BE2C (cell line): ENCODE data around the gene ARHGAP30.
A peak's percentile ranks its signal among the peaks of the same experiment; 100 is the strongest.

Source experiments
- DNase-seq: peaks from one replicate; pipeline ENCODE4 v3.0.0-alpha.2; 2020
- H3K27me3 ChIP-seq: fragments of 250-450 bp; sonication (Bioruptor Pico); 2 replicates; pipeline ENCODE4 v1.5.1; 2020; ENCODE audit warnings: mild to moderate bottlenecking
- H3K36me3 ChIP-seq: fragments of 250-450 bp; sonication (Bioruptor Pico); 2 replicates; pipeline ENCODE4 v1.5.1; 2020; ENCODE audit warnings: mild to moderate bottlenecking
- H3K4me1 ChIP-seq: fragments of 250-450 bp; sonication (Bioruptor Pico); 2 replicates; pipeline ENCODE4 v1.5.1; 2020
- H3K4me3 ChIP-seq: 2 replicates; pipeline ENCODE4 v1.5.1; 2011; ENCODE audit warnings: low read depth, low read length
- H3K9me3 ChIP-seq: fragments of 250-450 bp; sonication (Bioruptor Pico); 2 replicates; pipeline ENCODE4 v1.5.1; 2020
- CTCF ChIP-seq: IDR thresholded peaks from 2 replicates; pipeline ENCODE4 v1.5.1; 2012; ENCODE audit warnings: mild to moderate bottlenecking, low read depth, low read length

The ARHGAP30 gene

DNA sequence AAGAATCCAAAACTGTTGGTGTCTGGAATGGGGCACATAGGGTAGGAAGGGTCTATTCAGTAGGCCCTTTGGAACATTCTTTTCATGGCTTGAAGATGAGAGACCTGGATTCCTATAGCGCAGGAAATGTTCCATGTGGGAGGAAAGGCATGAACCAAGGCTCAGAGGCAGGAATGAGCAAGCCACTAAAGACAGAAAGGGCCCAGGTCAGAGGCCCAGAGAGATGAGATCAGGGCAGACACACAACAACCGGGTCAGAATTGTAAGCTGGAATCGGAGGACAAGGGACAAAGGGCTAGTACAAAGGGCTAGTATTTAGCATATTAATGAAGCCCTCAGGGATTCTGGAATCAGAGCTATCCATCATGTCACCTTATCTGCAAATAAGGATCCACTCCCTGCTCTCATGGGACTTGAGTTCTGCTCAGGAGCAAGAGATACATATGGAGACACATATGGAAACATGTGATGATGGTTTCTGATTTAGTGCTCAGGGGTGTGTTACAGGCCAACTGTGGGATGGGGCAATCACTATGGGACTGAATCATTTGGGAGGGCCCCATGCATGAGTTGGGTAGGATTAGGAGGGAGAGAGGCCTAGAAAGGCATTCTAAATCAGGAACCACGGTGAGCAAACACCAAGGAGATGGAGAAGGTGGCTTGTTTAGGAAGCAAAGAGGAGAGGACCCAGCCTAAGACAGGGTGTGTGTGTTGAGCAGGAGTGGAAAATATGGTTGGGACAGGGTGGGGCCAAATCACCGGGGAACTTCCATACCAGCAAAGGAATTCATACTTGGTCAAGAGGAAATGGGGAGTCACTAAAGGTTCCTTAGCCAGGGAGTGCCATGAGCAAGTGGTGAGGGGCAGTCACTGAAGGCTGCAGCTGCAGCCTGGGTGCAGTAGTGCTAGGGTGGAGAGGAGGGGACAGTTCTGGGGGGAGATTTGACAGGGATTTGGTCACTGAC lies 11.0 kb upstream of the ARHGAP30 start:
- no peak for TF ChIP-seq CTCF
- no peak for DNase-seq
- Histone ChIP-seq H3K4me3 (no peak overlapping the region), H3K4me1 (peaks cover 5% of the 10 kb centered on the region), H3K36me3 (no peaks in the 10 kb centered on the region), H3K27me3 (no peaks in the 10 kb centered on the region), H3K9me3 (no peaks in the 10 kb centered on the region)

- Histone ChIP-seq H3K4me3 (no peak overlapping the region), H3K36me3 (no peaks in the 10 kb centered on the region), H3K9me3 (no peaks in the 10 kb centered on the region), H3K4me1 (peaks cover 5% of the 10 kb centered on the region), H3K27me3 (no peaks in the 10 kb centered on the region)
- no peak for DNase-seq
- TF ChIP-seq CTCF, result no peak
Measured at GRCh38 chr1:161079436-161080110, 9.9 kb upstream of the ARHGAP30 start.

GRCh38 chr1:161077426-161077825 lies 7.7 kb upstream of the ARHGAP30 start:
- Histone ChIP-seq H3K27me3 (no peaks in the 10 kb centered on the region), H3K9me3 (no peaks in the 10 kb centered on the region), H3K4me3 (no peak overlapping the region), H3K36me3 (no peaks in the 10 kb centered on the region), H3K4me1 (no peaks in the 10 kb centered on the region; the same call in 1 of the 2 replicates)
- no peak for DNase-seq
- no peak for TF ChIP-seq CTCF

- Histone ChIP-seq H3K4me3 (no peak overlapping the region), H3K27me3 (no peaks in the 10 kb centered on the region), H3K36me3 (no peaks in the 10 kb centered on the region), H3K9me3 (no peaks in the 10 kb centered on the region), H3K4me1 (no peaks in the 10 kb centered on the region; the same call in 1 of the 2 replicates)
- TF ChIP-seq CTCF, result no peak
- DNase-seq, result no peak
Measured at GRCh38 chr1:161076410-161076809, 6.7 kb upstream of the ARHGAP30 start.

GRCh38 chr1:161074676-161075368 lies 5.1 kb upstream of the ARHGAP30 start:
- DNase-seq, result peak; percentile 39
- no peak for TF ChIP-seq CTCF

More at GRCh38 chr1:161074676-161075368, 5.1 kb upstream of the ARHGAP30 start:
- no peaks in the 10 kb centered on the region for H3K27me3 ChIP-seq
- no peaks in the 10 kb centered on the region for H3K9me3 ChIP-seq
- H3K4me3 ChIP-seq, result no peak overlapping the region
- H3K4me1 ChIP-seq, result no peaks in the 10 kb centered on the region
- H3K36me3 ChIP-seq, result no peaks in the 10 kb centered on the region
